Erythroblast (primary cell): Measurements from ENCODE around the gene PPP1R1B.

Experiments
- GATA1 ChIP-seq: IDR thresholded peaks from 2 replicates; pipeline ENCODE4 v1.6.1; 2011; ENCODE audit warnings: low read depth, mild to moderate bottlenecking, control low read depth, low read length, moderate library complexity
- POLR2A ChIP-seq: IDR thresholded peaks from 2 replicates; pipeline ENCODE4 v1.6.1; 2011; ENCODE audit warnings: mild to moderate bottlenecking, low read length

- TF ChIP-seq POLR2A (no peak), GATA1 (no peak)
Measured at GRCh38 chr17:39674179-39674578, 47.4 kb downstream of the PPP1R1B start.
